Middle frontal gyrus (tissue), 1 donor: ENCODE results near the gene TEAD3.

Experiments used
- DNase-seq: peaks from one replicate; pipeline ENCODE4 v3.0.0-alpha.2; 2015; ENCODE audit warnings: low spot score; ENCODE audit errors: extremely low spot score

Gene TEAD3

DNA sequence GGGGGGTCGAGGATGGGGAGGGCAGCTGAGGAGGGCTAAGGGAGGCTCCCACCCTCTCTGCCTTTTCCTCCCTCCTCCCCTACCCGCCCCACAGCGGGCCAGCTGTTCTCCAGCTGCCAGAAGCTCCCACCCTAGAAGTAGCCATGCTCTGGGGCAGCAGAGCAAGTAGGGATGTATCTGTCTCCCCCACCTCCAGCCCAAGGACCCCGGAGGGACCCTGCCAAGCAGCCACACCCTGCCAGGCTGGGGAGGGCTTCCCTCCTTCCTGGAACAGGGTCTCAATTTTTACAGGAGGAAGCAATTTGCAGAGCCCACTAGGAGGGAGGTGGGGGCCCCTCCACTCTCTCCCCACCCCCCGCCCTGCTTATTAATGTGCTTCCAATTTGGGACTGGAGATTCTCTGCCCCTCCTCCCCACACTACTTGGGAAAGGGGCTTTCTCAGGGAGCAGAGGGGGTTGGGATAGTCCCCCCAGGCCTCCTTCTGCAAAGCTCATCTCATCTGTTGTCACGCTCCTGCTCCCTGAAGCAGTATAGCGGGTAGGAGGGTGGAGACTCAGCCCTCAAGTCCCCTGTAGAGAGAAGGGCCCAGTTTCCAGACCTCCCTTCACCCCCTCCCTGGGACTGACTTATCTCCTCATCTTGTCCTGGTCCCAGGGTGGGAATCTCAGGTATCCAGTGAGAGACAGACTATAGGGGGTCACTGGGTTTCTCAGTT lies 4.5 kb downstream of the TEAD3 start:
- no peak for DNase-seq

DNA sequence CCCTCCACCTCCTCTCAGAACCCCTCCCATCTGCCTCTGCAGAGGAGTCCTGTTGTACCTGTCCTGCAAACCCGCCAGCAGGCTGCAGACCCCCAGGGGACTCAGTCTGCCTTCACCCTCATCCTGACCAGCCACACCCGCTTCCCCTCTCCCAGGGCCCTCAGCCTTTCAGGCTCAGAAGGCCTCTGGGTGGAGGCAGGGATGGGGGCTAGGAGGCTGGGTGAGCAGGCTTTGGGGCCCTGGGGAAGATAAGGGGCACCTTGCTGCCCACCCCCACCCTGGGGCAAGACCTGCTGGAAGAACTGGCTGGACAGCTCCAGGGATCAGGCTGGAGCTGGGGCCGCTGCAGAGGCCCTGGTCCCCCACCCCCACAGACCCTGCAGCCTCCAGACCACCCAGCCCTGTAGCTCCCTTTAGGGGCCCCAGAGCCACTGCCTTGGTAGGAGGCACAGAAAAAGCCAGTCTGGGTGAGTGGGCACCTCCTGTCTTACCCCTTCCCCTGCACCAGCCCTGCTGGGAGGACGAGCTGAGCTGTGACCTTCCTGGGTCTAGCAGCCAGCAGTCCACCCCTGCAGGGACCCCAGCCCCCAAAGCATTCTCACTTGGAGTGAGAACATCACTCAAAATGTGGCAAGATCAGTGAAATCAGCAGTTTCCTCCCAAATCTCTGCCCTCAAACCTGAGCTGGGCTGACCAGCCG lies 5.2 kb downstream of the TEAD3 start:
- no peak for DNase-seq

DNA sequence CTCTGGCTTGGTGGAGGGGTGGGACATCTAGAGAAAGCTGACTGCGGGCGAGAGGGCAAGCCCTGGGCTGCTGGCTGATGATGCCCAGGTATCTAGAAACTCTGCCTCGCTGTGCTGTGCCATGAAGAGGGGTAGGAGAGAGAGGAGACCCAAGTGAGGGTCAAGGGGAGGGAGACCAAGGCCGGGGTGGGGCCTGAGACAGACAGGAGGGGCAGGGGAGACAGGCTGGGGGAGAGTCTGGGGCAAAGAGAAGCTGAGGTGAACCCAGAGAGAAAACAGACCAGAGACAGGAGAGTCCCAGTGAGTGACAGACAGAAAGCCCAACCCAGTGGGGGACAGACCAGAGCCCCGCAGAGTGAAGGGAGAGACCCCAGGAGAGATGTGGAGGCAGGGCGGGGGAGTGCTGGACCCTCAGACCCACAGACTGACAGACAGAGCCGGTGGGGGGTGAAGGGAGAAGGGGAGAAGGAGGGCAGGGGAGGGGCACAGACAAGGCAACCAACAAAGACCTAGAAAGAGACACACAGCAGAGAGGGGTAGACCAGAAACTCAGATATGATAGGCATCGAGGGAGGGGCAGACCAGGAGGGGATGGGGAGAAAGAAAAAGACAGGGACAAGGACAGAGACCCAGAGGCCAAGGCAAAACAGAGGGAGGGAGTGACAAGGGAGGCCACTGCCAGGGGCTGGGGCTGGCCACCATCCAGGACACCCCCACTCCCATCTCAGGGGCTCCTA lies 5.9 kb downstream of the TEAD3 start:
- no peak for DNase-seq

DNA sequence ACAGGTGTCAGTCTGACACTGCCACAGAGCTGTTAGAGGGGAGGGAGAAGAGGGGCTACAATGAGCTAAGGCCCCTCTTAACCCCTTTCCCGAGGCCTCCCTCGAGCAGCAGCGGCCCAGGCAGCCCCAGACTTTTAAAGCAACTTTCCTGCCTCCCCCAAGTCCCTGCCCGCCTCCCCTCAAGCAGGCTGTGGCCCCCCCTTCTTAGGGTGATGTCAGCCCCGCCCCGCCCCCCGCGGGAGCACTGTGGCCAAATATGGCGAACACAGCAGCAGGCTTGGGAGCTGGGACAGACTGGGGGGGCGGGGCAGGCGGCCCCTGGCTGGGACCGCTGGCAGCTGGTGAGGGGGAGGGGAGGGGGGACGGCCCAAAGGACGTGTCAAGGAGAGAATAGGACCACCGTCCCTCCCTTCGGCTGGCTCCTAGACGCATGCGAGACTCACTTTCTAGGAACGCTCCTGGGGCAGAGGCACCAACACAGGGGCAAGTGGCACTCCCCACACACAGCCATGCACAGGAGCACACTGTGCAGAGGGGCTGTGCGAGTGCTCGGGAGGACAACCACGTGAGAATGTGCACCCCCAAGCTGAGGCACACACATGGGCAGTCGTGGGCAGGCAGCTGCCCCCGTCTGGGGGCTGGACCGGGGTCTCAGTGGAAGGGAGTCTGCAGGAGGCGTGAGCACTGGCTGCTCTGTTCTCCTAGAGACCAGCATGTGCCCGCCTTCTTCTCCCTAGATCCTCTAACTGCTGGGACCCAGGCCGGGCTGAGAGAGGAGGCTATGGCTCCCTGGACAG lies 6.7 kb downstream of the TEAD3 start:
- DNase-seq: no peak

DNA sequence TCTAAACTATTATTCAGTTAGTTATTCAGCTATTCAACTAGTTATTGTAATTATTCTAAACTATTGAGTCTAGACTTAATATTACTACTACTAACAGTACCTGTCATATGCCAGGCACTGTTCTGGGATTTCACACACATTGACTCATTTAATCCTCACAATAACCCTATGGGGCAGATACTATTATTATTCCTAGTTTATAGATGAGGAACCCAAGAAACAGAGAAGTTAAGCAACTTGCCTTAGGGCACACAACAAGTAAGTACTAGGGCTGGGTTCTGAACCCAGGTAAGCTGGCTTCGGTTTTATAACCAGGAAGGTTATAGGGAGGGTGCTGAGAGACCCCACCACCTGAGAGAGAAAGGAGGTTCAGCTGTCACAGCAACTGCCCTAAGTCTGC lies 7.8 kb downstream of the TEAD3 start:
- no peak for DNase-seq

DNA sequence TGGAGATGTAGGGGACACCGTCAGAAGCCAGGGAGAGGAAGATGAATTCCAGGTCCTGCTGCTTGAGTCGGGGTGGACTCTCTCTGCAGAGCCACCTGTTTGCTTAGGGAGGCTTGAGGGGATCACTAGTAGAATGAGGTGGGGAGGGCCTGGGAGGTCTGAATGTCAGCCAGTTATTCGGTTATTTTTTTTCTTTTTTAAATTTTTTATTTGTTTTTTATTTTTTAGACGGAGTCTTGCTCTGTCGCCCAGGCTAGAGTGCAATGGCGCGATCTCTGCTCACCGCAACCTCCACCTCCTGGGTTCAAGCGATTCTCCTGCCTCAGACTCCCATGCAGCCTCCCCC lies 8.4 kb downstream of the TEAD3 start:
- DNase-seq: no peak

DNA sequence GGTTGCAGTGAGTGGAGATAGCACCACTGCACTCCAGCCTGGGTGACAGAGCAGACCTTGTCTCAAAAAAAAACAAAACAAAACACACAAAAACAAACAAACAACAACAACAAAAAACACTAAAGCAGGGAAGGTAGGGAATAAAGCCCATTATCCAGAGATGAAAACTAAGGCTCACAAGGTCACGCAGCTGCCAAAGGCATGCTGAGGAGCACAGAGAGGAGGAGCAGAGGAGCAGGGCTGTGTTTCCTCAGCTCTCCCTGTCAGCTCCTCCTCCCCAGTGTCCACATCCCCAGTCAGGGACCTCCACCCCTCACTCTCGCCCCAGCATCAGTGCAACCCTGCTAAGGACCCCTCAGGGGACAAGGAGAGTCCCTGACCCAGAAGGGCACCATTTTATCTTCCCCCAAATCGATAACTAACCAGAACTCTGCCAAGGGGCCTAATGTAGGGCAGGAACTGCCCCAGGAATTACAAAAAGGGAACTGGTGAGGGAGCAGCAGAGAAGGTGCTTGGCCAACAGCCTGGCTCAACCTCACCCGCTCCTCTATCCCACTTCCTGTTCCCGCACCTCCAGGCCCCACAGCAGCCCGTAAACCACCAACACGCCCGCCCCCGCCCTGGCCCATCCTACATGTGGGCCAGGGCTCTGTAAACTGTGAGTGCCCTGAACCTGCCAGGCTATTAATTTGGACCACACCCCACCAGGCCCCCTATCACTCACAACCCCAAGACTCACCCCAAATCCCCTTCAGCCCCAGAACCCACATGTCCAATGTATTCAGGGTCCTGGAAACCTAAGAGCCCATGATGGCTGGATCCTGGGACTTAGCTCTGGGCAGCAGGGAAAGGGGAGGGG lies 9.0 kb downstream of the TEAD3 start:
- no peak for DNase-seq

DNA sequence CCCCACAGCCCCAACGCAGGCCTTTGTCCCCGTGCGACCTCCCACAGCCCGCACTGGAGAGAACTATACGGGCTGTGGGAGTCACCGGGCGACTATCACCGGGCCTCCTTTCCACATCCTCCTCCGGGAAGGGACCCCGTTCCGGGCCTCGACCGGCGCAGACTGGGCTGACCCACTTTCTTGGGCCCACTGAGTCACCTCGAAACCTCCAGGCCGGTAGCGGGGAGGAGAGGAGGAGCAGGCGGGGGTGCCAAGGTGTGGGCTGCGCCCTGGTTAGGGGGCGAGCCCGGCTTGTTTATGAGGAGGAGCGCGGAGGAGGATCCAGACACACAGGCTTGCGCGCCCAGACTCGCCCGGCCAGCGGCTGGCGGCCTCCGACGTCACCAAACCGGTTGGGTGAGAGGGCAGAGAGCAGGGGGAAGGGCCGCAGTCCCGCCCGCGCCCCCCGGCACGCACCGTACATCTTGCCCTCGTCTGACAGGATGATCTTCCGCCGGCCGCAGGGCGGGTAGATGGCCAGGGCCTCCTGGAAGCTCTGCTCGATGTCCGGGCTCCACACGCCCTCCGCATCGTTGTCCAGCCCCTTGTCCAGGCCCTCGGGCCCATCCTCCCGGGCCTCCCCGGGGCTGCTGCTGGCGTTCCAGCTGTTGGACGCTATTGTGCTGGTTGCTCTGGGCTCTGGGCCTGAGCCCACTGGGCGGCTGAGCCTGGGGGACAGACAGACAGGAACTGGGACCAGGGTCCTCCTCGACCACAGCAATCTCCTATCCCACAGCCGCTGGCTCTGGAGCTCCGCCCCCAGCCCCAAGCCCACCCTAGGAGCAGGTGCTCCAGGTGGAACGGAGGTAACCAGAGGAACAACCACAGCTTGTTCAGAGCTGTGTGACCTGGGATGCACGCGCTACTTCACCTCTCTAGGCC lies 10.6 kb downstream of the TEAD3 start:
- no peak for DNase-seq

DNA sequence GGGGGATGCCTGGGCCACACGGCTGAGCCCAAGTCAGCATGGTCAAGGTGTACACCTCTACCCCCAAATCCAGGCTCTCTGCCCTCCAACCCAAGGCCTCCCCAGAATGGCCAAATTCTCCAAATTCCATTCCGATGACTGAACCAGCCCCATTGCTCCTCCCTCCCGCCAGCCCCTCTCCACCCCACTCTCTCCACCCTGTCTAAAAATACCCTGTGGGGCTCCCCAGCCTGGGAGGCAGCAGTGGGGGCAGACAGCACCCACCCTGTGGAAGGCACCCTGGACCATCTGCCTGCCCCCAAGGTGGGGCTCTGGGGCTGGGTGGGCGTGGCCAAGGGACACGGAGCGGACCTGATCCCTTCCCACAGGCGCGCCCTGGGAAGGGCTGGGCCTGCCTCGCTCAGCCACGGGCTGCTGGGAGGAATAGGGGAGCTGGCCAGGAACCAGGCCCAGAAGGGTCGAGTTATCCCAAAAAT lies 11.4 kb downstream of the TEAD3 start:
- no peak for DNase-seq

DNA sequence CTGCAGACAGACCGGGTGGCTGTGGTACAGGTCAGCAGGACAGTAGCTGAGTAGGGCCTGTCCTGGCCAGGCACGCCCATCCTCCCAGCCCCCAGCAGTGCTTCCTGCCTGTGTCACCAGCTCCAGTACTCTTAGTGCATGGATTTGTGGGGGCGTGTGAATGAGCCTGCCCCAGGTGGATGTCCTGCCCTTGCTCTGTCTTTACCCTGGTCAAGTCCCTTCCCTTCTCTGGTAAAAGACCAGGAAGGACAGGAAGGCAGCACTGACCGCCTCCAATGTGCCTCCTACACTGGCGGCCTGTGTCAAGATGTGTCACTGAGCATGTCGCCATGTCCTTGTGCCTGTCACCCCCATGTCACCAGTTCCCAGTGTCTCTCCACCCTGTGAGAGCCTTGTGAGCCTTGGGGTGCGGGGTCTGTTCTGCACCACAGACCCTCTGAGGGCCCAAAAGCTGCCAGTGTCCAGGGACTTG lies 11.9 kb downstream of the TEAD3 start:
- no peak for DNase-seq

DNA sequence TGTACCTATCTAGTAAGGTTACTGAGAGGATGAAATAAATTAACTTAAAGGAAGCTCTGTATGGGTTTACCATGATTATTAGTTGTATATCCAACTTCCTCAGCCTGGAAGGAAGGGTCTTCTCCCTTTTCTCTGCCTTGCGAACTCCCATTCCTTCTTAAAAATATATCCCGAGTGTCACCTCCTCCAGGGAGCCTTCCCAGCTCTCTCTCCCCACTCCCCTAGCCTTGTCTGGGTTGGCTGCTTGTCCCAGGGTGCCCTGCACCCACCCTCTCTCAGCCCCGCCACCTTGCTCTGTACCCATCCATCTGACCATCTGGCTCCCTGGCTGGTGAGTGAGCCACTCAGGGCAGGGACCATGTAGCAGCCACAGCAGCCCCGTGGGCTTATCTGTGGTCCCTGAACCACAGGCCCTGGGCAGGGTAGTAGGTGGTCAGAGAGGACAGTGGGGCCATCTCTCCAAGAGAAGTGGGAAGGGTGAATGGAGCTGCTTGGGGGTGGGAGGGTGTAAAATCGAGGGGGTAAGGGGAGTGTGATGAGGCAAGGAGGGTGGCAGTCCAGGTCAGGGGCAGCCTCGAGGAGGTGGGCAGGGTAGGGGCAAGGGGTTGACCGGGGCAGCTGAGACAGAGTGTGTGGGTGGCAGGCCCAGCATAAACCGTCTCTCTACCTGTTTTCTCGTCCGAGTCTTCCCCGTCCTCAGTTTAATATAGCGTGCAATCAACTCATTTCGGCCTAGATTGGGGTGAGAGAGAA lies 12.8 kb downstream of the TEAD3 start:
- DNase-seq: no peak

DNA sequence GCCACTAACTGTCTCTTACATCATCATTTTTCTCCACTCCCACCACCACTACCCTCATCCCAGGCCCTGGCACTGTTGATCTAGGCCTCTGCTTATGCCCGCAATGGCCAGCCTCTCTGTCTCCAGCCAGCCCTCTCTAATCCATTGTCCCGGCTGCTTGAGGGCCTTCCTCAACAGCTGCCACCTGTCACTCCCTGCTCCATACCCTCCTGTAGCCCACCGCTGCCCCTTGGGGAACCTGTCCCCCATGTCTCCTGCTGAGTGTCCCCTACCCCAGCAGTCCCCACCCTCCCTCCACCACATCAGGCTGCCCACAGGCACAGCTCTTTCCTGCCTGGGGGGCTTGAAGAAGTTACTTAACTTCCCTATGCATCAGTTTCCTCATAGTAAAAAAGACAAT lies 13.4 kb downstream of the TEAD3 start:
- no peak for DNase-seq

DNA sequence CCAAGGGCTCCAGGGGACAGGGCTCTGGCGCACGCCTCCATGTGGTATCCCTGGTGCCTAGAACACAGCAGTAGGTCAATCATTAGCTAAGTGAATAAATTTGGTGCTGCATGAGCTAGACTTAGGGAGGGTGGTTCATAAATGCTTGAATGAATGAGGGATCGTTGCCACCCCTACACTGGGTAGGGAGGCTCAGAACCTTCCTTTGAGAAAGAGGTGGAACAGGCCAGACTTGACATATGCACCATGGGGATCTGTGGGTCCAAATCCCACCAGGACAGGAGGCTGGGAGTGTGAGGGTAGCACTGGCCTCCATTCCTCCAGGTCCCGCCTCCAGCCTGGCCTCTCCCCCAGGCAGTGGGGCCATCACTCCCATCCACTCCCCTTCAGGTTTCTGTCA lies 13.8 kb downstream of the TEAD3 start:
- no peak for DNase-seq

DNA sequence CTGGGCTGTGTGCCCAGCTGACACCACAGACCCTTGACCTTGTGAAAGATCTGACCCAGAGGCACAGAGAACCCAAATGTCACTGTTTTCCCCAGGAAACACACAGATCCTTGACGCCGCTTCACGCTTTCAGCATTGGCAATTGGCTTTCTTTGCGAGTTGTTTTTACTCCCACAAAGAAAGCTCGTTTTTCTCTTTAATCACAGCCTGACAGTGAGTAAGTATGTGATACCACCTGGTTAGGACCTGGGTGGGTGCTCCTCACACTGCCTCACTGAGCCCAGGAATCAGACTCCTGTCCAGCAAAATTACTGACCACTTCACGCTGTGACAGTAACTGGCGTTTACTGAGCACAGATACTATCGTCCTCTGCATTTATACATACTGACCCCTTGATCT lies 15.7 kb downstream of the TEAD3 start:
- DNase-seq: no peak

DNA sequence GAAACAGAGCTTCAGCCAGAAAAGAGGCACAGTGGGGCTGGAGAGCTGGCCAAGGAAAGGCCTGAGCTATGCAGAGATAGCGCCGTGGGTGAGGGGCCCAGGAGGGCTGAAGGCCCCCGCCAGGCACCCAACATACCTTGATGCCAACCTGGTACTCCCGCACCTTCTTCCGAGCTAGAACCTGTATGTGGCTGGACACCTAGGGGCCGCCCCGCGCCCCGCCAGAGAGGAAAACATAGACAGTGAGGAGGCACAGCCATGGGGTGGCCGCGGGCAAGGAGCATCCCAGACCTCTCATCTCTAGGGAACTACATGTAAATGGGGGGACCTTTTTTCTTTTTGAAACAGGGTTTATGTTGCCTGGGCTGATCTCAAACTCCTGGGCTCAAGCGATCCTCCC lies 16.7 kb downstream of the TEAD3 start:
- no peak for DNase-seq

DNA sequence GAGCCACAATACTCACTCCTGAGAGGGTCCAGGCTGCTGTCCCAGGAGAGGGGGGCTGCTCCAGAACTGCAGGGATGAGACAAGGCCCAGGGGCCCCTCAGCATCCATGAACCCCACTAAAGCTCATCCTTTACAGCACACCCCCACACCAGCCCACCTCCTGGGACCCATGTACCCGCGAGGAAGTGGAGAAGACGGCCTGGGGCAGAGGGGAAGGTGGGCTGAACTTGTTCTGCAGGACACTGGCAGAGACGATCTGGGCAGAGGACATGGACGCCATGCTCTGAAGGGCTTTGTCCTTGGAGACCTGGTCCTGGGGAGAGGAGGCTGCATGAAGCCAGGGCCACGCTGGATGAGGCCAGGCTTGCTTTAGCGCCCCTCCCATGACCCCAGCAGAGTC lies 18.6 kb downstream of the TEAD3 start:
- no peak for DNase-seq

DNA sequence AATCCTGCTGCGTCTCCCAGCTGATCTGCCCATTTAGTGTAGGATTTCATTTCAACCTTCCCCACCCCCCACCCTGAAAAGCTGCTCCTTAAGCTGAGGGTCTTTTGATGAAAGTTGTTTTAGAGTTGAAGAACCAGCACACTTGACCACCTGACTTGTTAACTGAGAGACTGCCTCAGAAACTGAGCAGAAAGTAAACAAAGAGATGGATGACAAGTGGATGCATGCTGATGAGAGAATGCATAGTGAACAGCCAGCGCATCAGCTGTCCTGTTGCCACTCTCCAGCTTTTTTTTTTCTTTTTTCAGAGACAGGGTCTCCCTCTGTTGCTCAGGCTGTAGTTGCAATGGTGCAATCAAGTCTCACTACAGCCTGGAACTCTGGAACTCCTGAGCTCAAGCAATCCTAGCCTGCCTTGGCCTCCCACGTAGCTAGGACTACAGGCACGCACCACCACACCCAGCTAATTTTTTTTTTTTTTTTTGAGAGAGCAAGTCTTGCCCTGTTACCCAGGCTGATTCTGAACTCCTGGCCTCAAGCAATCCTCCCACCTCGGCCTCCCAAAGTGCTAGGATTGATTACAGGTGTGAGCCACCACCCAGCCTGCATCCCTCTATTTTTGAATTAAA lies 19.2 kb downstream of the TEAD3 start:
- DNase-seq: no peak

DNA sequence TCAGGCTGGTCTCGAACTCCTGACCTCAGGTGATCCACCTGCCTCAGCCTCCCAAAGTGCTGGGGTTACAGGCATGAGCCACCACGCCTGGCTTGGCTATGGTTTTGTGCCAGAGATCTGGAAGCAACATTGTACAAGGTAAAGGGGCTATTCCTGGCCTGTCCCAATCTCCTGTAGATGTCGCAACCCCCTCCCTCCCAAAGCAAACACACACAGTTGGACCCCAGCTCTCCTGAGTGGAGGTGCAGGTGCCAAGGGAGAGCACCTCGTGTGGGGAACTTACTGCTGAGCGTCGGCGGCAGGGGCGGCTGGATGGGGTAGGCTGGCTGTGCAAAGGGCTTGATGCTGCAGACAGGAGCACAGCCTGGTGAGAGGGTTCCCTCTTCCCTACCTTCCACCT lies 19.9 kb downstream of the TEAD3 start:
- no peak for DNase-seq
